ENCODE measurements around the gene ACSM5.

DNA sequence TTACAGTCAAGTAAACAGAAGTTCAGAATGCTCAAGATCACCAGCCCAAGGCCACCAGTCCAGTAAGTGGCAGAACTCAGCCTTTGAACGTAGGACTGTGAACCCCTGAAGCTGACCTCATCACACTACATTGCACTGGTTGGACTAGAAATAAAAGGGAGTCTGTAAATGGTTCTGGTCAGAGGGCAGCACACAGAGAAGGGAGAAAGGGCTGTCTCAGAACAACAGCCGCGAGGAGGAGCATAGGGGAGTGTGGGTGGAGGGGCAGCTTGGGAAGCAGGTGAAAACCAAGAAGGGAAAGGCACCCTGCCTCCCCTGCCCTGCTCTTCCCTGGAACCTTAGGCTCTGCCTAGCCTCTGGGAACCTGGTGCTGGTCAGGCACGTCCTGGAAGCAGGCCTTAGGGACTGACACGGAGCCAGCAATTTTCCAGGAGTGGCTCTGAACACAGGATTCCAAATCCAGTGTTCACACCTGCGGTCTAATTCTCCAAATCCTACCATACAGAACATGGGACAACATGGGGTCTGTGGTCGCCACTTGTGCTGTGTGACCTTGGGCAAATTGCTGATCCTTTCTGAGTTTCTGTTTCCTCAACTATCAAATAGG is 11.8 kb upstream of the ACSM5 start:
- TF ChIP-seq, protein P1, sequence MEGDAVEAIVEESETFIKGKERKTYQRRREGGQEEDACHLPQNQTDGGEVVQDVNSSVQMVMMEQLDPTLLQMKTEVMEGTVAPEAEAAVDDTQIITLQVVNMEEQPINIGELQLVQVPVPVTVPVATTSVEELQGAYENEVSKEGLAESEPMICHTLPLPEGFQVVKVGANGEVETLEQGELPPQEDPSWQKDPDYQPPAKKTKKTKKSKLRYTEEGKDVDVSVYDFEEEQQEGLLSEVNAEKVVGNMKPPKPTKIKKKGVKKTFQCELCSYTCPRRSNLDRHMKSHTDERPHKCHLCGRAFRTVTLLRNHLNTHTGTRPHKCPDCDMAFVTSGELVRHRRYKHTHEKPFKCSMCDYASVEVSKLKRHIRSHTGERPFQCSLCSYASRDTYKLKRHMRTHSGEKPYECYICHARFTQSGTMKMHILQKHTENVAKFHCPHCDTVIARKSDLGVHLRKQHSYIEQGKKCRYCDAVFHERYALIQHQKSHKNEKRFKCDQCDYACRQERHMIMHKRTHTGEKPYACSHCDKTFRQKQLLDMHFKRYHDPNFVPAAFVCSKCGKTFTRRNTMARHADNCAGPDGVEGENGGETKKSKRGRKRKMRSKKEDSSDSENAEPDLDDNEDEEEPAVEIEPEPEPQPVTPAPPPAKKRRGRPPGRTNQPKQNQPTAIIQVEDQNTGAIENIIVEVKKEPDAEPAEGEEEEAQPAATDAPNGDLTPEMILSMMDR (conservative IDR thresholded peaks at IDR 0.05; ENCODE audit: low read depth, low read length) = no peak
- TF ChIP-seq SMC3 (IDR thresholded peaks at IDR 0.05; ENCODE audit: low read depth, low read length) (no peak), CEBPB (IDR thresholded peaks at IDR 0.05; ENCODE audit: low read depth, low read length) (no peak), MAFK (IDR thresholded peaks at IDR 0.05; ENCODE audit: low read depth, low read length) (no peak), RFX5 (IDR thresholded peaks at IDR 0.05; ENCODE audit: low read depth, low read length) (no peak), POLR2A (IDR thresholded peaks at IDR 0.05; ENCODE audit: low read depth, low read length) (no peak), RCOR1 (IDR thresholded peaks at IDR 0.05; ENCODE audit: insufficient replicate concordance, low read length) (no peak), BHLHE40 (IDR thresholded peaks at IDR 0.05; ENCODE audit: low read depth, low read length) (no peak)
- TF ChIP-seq, protein P2, sequence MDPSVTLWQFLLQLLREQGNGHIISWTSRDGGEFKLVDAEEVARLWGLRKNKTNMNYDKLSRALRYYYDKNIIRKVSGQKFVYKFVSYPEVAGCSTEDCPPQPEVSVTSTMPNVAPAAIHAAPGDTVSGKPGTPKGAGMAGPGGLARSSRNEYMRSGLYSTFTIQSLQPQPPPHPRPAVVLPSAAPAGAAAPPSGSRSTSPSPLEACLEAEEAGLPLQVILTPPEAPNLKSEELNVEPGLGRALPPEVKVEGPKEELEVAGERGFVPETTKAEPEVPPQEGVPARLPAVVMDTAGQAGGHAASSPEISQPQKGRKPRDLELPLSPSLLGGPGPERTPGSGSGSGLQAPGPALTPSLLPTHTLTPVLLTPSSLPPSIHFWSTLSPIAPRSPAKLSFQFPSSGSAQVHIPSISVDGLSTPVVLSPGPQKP (IDR thresholded peaks at IDR 0.05; ENCODE audit: borderline replicate concordance, low read depth, low read length) = no peak
- TF ChIP-seq, protein P3, sequence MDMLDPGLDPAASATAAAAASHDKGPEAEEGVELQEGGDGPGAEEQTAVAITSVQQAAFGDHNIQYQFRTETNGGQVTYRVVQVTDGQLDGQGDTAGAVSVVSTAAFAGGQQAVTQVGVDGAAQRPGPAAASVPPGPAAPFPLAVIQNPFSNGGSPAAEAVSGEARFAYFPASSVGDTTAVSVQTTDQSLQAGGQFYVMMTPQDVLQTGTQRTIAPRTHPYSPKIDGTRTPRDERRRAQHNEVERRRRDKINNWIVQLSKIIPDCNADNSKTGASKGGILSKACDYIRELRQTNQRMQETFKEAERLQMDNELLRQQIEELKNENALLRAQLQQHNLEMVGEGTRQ (IDR thresholded peaks at IDR 0.05; ENCODE audit: low read depth, low read length) = no peak
